Posterior cingulate gyrus (tissue), 11 donors: ENCODE data around the gene MYOT.

Experiments used
- DNase-seq, 10 donors: peaks; one replicate each; pipeline versions ENCODE4 v3.0.0 to v3.0.0-alpha.2; 2020 to 2021; ENCODE audit warnings: mixed read lengths in 3 of 10
- intact Hi-C: fragments of 100-400 bp; cut with DNase I; formaldehyde crosslinking; loops from one replicate; pipeline ENCODE4 v1.15.1; 2023

Gene MYOT

GRCh38 chr5:137894586-137894985 lies 26.9 kb downstream of the MYOT start:
- DNase-seq = no peak
- intact Hi-C loops = no loop called here

DNA sequence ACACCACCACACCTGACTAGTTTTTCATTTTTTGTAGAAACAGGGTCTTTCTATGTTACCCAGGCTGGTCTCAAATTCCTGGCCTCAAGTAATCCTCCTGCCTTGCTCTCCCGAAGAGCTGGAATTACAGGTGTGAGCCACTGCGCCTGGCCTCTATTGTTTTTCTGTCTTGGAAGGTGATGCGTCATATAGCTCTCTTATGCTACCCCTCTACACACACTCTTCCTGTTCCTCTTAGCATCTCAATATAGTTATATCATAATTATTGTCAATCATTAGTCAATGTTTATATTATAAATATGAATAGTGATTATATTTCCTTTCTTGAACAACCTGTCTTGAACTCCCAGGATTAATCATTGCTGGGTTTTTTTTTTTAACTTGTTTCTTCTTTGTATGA lies 28.9 kb downstream of the MYOT start:
- DNase-seq = no peak

DNA sequence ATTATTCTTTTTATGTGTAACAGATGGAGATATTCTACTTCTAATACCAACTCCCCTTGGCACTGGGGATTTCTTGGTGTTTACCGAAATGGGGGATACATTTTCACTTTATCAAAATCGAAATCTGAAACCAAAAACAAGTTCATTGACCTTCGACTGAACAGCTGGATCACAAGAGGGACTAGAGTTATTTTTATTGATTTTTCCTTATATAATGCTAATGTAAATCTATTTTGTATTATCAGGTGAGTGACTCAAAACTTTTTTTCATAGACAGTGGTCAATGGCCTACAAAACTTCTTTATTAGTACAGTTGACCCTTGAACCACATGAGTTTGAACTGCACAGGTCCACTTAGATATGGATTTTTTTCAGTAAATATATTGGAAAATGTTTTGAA lies 31.8 kb downstream of the MYOT start:
- DNase-seq = no peak
- intact Hi-C loops = no loop called here

More for the DNA sequence above, 28.9 kb downstream of the MYOT start:
- intact Hi-C loops = no loop called here

DNA sequence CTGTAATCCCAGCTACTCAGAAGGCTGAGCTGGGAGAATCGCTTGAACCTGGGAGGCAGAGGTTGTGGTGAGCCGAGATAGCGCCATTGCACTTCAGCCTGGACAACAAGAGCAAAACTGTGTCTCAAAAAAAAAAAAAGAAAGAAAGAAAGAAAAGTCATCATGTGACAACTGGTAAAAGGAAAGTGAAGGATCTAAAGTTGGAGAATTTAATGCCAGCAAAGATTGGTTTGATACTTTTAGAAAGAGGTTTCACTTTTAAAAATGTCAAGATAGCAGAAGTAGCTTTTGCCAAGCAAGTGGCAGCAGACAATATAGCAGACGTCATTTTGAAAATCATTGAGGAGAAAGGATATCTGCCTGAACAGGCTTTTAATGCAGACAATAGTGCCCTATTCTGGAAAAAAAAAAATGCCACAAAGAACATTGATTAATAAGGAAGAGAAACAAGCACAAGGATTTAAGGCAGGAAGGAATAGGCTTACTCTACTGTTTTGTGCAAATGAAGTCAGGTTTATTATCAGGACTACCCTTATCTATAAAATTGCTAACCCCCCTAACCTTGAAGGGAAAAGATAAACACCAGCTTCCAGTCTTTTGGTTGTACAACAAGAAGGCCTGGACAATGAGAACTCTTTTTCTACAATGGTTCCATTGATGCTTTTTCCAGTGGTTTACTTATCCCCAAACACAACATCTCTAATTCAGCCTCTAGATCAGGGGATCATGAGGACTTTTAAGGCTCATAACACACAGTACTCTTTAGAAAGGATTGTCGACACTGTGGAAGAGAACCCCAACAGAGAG lies 33.6 kb downstream of the MYOT start:
- intact Hi-C loops = no loop called here
- DNase-seq = no peak

- DNase-seq = no peak
- intact Hi-C loops = no loop called here
Observed at GRCh38 chr5:137902408-137903133, 34.9 kb downstream of the MYOT start.

GRCh38 chr5:137914758-137915157 lies 47.1 kb downstream of the MYOT start:
- intact Hi-C loops = no loop called here
- no peak for DNase-seq

DNA sequence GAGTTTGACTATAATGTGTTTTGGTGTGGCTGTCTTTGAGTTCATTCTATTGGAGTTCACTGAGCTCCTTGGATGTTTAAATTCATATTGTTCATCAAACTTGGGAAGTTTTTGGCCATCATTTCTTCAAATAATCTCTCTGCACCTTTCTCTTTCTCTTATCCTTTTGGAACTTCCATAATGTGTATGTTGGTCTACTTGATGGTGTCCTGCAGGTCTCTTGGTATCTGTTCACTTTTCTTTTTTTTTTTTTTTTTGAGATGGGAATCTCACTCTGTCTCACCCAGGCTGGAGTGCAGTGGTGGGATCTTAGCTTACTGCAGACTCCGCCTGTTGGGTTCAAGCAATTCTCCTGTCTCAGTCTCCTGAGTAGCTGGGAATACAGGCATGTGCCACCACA lies 49.3 kb downstream of the MYOT start:
- intact Hi-C loops = no loop called here
- DNase-seq = no peak

DNA sequence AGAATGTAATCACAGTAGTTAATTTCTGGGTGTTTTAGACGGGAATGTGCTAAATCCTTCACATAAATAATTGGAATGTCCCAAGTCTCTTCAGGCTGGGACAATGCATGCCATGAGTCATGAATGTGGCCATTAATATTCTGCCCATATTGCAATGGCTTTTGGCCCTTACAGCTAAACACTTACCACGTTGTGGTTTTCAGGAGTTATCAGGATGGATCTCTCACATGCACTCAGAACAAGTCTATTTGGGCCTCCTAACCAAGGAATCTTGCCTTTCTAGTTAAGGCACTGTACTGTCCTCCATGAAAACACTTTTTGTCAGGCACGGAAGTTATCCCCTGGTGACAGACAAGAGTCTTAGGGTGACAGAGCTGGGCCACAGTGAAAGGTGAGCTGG lies 54.3 kb downstream of the MYOT start:
- DNase-seq = no peak
- intact Hi-C loops = loop anchor here (10.0 kb wide), 1 partner anchor 113 kb away; the partner anchor contains the start of gene FAM13B

DNA sequence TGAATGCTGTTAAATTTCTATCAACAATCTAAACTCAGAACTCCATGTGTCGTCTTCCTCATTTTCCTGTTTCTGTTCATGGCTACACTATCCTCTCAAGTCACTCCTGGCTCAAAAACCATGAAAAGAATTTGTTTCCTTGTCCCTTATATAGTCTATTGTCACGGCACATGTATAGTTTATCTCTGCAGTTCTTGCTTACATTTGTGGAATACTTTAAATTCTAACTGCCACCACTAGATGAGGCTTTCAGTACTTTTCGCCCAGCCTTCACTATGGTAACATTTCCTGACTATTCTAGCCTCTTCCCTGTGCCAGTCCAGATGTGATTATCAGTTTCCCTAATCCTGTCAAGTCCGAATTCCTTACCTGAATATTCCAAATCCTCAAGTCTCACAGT lies 56.2 kb downstream of the MYOT start:
- DNase-seq = no peak
- intact Hi-C loops = loop anchor here (10.0 kb wide), 1 partner anchor 111 kb away; the partner anchor contains the start of gene FAM13B

DNA sequence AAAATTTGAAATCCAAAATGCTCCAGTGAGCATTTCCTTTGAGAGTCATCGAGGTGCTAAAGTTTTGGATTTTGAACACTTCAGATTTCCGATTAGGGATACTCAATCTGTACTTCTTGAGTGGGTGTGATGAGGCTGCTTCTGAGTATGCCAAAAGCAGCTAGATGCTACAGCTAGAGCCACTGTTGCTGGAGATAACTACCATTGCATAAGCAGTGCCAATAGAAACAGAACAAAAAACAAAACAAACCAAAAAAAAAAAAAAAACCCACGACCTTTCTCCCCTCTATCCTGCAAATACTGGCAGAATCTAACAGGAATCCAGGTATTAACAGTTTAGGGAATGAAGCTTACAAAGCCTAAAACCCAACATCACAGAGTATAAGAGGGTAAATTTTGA lies 65.1 kb downstream of the MYOT start:
- intact Hi-C loops = loop anchor here (10.0 kb wide), 1 partner anchor 108 kb away; no protein-coding TSS in a partner anchor
- DNase-seq = no peak

DNA sequence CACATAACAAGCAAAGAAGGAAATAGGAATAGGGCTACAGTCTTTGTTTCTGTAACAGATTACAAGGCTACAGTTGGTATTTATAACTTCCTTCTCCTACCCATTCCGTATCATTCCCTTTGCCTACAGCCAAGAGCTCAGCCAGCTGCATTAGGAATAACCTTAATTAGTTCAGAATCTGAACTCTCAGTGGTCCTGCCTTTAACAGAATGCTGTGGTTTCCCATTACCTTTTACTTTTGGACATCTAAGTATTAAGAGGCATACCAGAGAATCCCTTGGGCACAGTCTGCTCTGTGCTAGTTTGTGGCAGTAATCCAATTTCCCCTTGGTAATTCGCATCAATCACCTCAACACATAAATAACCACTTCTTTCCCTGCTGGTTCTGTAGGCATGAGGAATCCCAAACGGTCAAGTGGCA lies 65.8 kb downstream of the MYOT start:
- intact Hi-C loops = loop anchor here (10.0 kb wide), 1 partner anchor 109 kb away; no protein-coding TSS in a partner anchor
- DNase-seq = no peak

DNA sequence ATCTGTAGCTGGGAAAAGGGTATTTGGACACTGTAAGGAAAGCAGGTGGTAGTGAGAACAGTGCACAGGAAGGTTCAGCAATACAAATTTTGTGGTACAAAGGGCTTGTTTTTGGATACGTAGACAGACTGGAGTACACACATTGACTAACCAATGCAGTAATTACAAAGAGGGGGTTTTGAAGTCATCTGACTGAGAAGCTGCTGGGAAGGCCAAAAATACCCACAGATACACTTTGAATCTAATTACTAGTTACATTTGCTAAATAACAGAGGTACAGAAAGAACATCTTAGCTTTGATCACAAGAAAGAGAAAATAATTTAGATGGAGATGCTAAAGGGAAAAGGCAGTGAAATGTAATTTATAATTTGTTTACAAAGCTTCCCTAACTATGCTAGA lies 67.5 kb downstream of the MYOT start:
- no peak for DNase-seq
- intact Hi-C loops = loop anchor here (10.0 kb wide), 1 partner anchor 110 kb away; no protein-coding TSS in a partner anchor

GRCh38 chr5:137935694-137936093 lies 68.0 kb downstream of the MYOT start:
- intact Hi-C loops = loop anchor here (10.0 kb wide), 1 partner anchor 111 kb away; no protein-coding TSS in a partner anchor
- DNase-seq = no peak
